Left kidney (tissue), 2 donors: ENCODE results near the gene DDR2. TPM values are rescaled to one million over a fixed set of nuclear protein-coding genes. Genes with fewer than 3 reads are reported as not detected.
A peak's percentile ranks its signal among the peaks of the same experiment; 100 is the strongest.

Experiments used
- DNase-seq: peaks from one replicate; pipeline ENCODE4 v3.0.0-alpha.2; 2013
- polyA plus RNA-seq: library from polyadenylated mRNA; unstranded; fragments of 120-200 nt; gene quantifications from one replicate; pipeline ENCODE4 v1.2.1, GENCODE V29; 2013; ENCODE audit not compliant: insufficient read length

Gene DDR2
- polyA plus RNA-seq, 1 donor, result 22.2 TPM

- no peak for DNase-seq
Observed at GRCh38 chr1:162629077-162629627, 3.1 kb upstream of the DDR2 start.

- no peak for DNase-seq
Observed at GRCh38 chr1:162629651-162630050, 2.6 kb upstream of the DDR2 start.

- DNase-seq, result no peak
Observed at GRCh38 chr1:162631546-162632191, 595 bp upstream of the DDR2 start.

- no peak for DNase-seq
Observed at GRCh38 chr1:162632698-162633080, 425 bp downstream of the DDR2 start.

- no peak for DNase-seq
Observed at GRCh38 chr1:162633081-162633762, 958 bp downstream of the DDR2 start.

- DNase-seq, result no peak
Observed at GRCh38 chr1:162635418-162635817, 3.2 kb downstream of the DDR2 start.

- no peak for DNase-seq
Observed at GRCh38 chr1:162639718-162640117, 7.5 kb downstream of the DDR2 start.

- DNase-seq, result no peak
Observed at GRCh38 chr1:162641114-162641513, 8.8 kb downstream of the DDR2 start.

- no peak for DNase-seq
Observed at GRCh38 chr1:162644986-162645314, 12.7 kb downstream of the DDR2 start.

GRCh38 chr1:162645666-162646065 is 13.4 kb downstream of the DDR2 start:
- DNase-seq, result no peak

GRCh38 chr1:162649583-162649982 is 17.3 kb downstream of the DDR2 start:
- no peak for DNase-seq

GRCh38 chr1:162654915-162655620 is 22.8 kb downstream of the DDR2 start:
- DNase-seq, result no peak

- no peak for DNase-seq
Observed at GRCh38 chr1:162656266-162656665, 24.0 kb downstream of the DDR2 start.

GRCh38 chr1:162660574-162660973 is 28.3 kb downstream of the DDR2 start:
- DNase-seq, result peak; percentile 18

- DNase-seq, result no peak
Observed at GRCh38 chr1:162661336-162661735, 29.1 kb downstream of the DDR2 start.

GRCh38 chr1:162662013-162662412 is 29.7 kb downstream of the DDR2 start:
- no peak for DNase-seq

GRCh38 chr1:162663086-162663485 is 30.8 kb downstream of the DDR2 start:
- DNase-seq, result no peak

GRCh38 chr1:162663589-162664106 is 31.4 kb downstream of the DDR2 start:
- DNase-seq, result no peak

GRCh38 chr1:162666006-162666645 is 33.9 kb downstream of the DDR2 start:
- no peak for DNase-seq

- DNase-seq, result no peak
Observed at GRCh38 chr1:162667381-162668080, 35.3 kb downstream of the DDR2 start.

GRCh38 chr1:162670928-162671663 is 38.8 kb downstream of the DDR2 start:
- DNase-seq, result no peak
